GM19043 (cell line): Measurements from ENCODE around the gene RBKS.

Source experiments
- ATAC-seq: cut with Tn5 transposase; IDR thresholded peaks from one replicate; pipeline ENCODE4 v1.9.1; 2021; ENCODE audit warnings: low read depth; ENCODE audit not compliant: unreplicated experiment

The RBKS gene

GRCh38 chr2:27890146-27890923, at the start of gene RBKS, which contains the start of gene BABAM2:
Gene RBKS, minus strand, starts transcription at chr2:27890387. Its CDS starts 42 bp downstream, at chr2:27890345.
Gene BABAM2, plus strand, starts transcription at chr2:27890729. Its CDS starts 3,828 bp downstream, at chr2:27894557.
- ATAC-seq, result peak; percentile 73

DNA sequence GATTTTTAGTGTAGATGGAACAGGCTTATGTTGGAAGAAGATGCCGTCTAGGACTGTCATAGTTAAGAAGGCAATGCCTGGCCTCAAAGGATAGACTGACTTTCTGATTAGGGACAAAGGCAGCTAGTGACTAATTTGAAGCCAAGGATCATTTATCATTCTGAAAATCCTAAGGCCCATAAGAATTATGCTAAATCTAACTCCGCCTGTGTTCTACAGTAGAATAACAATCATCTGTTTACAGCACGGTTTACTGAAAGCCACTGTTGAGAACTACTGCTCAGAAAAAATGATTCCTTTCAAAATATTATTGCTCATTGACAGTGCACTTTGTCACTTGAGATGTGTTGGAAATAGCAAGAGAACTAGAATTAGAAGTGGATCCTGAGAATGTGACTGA, 44.8 kb upstream of the RBKS start:
- no peak for ATAC-seq

DNA sequence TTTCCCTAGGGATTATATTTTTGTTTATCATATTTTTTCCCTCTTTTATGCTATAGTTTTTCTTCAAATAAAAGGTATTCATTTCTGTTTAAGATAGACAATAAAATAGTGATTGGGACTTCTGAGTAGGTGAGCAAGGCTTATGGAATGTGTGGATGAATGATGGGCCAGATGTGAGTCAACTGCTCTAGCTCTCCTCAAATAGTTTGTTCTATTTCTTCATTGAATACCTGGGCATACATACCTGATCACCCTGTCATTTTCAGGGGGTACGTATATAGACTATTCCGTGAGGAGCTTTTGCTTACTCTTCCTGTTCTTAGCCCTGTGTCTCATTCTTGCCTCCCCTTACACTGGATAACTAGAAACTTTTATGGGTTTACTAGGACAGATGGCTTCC, 42.2 kb upstream of the RBKS start:
- ATAC-seq, result no peak

GRCh38 chr2:27931361-27931950, 41.3 kb upstream of the RBKS start:
- ATAC-seq, result no peak

- no peak for ATAC-seq
Observed at GRCh38 chr2:27929916-27930486, 39.8 kb upstream of the RBKS start.

DNA sequence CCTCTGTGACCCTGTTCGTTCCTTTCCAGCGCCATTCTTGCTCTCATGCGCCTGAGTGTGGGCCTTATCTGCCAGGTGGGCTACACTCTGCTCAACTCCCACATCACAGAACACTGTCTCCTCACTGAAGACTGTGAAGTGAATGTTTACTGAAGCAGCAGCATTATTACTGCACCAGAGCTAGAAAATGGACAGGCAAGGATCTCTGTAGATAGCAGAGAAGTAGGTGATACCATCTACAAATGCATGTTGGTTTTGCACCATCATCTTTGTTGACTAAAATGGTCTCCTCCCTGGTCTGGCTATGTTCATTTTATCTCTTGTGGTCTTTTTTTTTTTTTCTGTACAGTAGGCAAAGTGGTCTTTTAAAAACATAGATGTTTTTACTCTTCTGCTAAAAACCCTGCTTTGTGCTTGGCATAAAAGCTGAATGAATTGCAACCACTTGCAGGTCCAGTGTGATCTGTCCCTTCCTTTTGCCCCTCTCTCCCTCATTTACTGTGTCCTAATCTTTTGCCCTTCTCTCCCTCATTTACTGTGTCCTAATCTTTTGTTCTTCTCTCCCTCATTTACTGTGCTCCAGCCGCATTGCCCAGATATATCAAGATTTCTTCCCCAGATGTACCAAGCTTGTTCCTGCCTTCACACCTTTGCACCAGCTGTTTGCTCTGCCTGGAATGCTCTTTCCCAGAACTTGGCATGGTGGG, 35.7 kb upstream of the RBKS start:
- ATAC-seq, result no peak

GRCh38 chr2:27922842-27923241, 32.7 kb upstream of the RBKS start:
- ATAC-seq, result no peak

GRCh38 chr2:27921880-27922547, 31.8 kb upstream of the RBKS start:
- no peak for ATAC-seq

DNA sequence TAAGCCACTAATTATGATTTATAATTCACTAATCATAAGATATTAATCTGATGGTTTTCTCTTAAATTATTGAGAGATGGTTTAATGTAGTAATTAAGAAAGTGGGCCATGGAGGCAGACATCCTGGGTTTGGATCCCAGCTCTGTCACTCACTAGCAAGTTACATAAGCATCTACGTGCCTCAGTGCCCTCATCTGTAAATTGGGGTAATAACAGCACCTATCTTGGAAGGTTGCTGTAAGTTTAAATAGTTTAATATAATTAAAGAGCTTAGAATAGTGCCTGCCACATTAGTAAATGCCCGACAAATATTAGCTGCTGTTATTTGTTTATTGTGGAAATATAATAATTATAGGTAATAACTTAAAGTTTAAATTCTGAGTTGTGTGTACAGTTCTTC, 31.2 kb upstream of the RBKS start:
- ATAC-seq, result no peak

- ATAC-seq, result no peak
Observed at GRCh38 chr2:27920148-27920885, 30.1 kb upstream of the RBKS start.

DNA sequence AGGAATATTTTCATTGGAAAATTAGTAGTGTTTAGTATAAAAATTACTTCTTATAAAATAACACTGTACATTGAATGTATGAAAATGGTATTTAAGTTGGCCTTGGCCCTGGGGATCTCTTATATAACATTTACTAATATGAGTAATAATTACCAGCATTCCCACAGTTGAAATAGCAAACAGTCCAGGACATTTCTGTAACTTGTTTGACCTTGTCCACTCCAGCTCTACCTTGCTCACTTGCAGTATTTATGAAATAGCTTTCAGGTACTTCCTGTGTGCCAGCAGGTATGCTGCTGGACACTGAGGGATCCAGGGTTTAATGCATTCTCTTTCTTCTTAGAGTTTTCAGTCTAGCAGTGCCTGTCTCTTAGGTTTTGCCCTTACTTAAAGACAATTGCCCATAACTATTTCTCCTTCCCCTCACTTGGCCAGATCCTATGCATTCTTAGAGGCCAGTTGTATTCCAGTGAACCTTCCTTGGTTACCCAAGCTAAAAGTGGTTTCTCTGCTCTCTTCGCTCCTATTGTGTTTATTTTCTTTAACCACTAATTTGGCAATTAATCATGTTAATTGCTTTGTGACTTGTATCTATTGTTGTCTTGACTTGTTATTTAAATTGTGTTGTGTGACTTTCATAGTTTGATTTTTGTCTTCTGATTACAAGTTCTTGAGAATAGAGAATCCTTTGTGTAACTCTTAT, 26.3 kb upstream of the RBKS start:
- ATAC-seq, result no peak

- no peak for ATAC-seq
Observed at GRCh38 chr2:27915874-27916273, 25.7 kb upstream of the RBKS start.

DNA sequence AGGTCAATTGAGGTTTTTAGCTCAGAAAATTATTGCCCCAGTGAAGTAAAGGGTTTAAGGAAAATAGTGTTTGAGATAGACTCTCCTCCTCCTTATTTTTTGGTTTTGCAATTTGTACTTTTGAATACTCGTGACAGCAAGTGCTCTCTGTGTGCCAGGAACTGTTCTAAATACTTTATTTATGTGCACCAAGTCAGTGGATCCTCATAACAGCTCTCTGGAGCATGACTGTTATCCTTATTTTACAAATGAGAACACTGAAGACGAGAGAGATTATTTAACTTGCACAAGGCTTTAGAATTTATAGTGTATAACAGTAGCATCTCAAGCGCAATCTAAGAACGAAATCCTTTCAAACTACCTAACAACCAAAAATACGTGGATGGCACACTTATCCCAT, 25.0 kb upstream of the RBKS start:
- no peak for ATAC-seq

- ATAC-seq, result no peak
Observed at GRCh38 chr2:27914805-27915175, 24.6 kb upstream of the RBKS start.

DNA sequence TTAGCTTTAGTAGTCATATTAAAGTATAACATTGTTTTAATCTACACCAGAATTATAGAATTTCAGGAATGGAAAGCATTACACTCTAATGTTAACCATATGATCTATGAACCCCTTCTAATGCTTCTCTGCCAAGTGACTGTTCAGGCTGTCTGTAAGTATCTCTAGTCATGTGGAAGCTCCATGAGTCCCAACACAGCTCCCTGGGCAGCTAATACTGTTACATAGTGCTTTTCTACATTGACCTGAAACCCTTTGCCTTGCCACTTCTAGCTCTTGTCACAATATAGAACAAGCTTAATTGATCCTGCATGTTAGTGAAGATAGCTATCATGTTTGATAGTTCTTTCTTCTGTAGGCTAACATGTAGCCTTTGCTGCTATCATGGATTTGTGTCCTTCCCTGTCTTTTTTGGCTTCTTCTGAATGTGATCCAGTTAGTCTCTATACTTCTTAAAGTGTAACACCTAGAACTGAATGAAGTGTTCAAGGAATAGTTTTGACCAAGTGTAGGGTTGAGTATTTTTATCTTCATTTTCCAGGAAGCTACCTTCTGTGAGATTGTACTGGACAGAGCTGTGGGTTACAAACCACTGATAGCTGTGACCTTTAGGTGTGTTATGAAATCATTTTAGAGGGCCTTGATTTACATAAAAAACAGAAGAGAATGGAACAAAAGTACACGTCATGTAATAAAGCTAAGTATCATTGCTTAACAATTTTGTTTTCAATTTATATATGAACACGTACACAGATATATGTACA, 24.0 kb upstream of the RBKS start:
- ATAC-seq, result no peak

GRCh38 chr2:27912512-27912911, 22.3 kb upstream of the RBKS start:
- ATAC-seq, result no peak

DNA sequence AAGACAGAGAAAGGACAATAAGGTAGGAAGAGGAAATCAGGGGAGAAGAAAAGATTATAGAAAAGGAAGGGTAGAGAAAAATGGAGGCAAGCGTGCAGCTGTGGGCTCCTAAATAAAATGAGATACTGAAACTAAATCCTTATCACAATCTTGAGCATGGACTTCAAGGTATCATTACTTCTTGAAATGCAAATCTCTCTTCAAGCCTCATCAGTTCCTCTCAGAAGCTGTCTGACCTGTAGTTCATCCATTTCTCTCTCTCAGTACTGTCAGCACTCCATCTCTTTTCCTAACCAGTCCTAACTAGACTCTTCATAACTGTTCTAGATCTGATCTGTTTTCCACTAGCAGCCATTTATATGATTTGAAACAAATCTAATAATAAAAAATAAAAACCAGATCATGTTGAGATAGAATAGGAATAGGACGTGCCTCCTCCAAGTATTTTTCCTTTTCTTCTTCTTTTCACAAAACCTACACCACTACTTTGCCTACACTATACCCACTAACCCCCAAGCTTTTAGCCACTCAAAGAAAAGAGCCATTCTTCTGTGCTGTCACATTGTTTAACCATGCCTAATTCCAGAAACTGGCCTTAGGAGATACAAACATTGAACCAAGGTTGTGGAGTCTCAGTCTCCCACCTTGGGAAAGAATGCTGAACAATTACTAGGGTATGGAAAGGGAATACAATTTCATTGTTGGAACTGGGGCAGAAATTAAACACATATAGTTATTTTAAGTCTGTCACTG, 21.4 kb upstream of the RBKS start:
- ATAC-seq, result no peak

- ATAC-seq, result no peak
Observed at GRCh38 chr2:27909901-27910300, 19.7 kb upstream of the RBKS start.
